Activated B cell treated with CpG ODN at 0.5 μM for 24 hours (primary cell): ENCODE measurements around the gene SELE. TPM values are rescaled to one million over a fixed set of nuclear protein-coding genes. Genes with fewer than 3 reads are reported as not detected.
"Not testable (repeated sequence)": the region's sequence is repeated elsewhere in the genome, so short reads cannot be mapped to it uniquely, and the experiment has no call there.

ENCODE experiments used
- ATAC-seq: fragments of 200-7000 bp; cut with Tn5 transposase; one replicate; pipeline ENCODE4 v1.10.0; 2021; ENCODE audit warnings: low read depth, mild to moderate bottlenecking, moderate library complexity
- CTCF ChIA-PET: fragments of 350-600 bp; sonication (Branson Sonifier 250); formaldehyde crosslinking; loops from one replicate; lab custom pipeline; 2021; ENCODE audit warnings: antibody characterized with exemption; lab: Charles Lee
- POLR2A ChIA-PET: fragments of 350-600 bp; sonication (Branson Sonifier 250); formaldehyde crosslinking; loops from one replicate; lab custom pipeline; 2021; ENCODE audit warnings: antibody characterized with exemption; lab: Charles Lee
- DNase-seq: peaks from one replicate; pipeline ENCODE4 v3.0.0; 2022
- H3K27ac Mint-ChIP-seq: one replicate; pipeline ENCODE4 v1.8.0; 2020; ENCODE audit warnings: mixed read lengths
- H3K27me3 Mint-ChIP-seq: one replicate; pipeline ENCODE4 v1.8.0; 2021; ENCODE audit warnings: mixed read lengths
- H3K36me3 Mint-ChIP-seq: one replicate; pipeline ENCODE4 v1.8.0; 2021; ENCODE audit warnings: low read depth, mixed read lengths
- H3K4me1 Mint-ChIP-seq: one replicate; pipeline ENCODE4 v1.8.0; 2021; ENCODE audit warnings: mixed read lengths
- H3K4me3 Mint-ChIP-seq: one replicate; pipeline ENCODE4 v1.8.0; 2020; ENCODE audit warnings: mild to moderate bottlenecking, mixed read lengths
- H3K9me3 Mint-ChIP-seq: one replicate; pipeline ENCODE4 v1.8.0; 2020; ENCODE audit warnings: mixed read lengths
- intact Hi-C: fragments of 100-400 bp; cut with micrococcal nuclease; formaldehyde crosslinking; loops from one replicate; pipeline ENCODE4 v1.15.1; 2024
- total RNA-seq: library from RNA; stranded (reverse); gene quantifications from 2 replicates; pipeline ENCODE4 v1.2.3, GENCODE V29; 2022
- TF ChIP-seq, protein P1 (sequence below): fragments of 200-600 bp; IDR thresholded peaks from one replicate; pipeline ENCODE4 v1.8.0; 2022; ENCODE audit warnings: antibody characterized with exemption, mild to moderate bottlenecking

The SELE gene
- total RNA-seq, 1 donor from 2014 or later = not detected

DNA sequence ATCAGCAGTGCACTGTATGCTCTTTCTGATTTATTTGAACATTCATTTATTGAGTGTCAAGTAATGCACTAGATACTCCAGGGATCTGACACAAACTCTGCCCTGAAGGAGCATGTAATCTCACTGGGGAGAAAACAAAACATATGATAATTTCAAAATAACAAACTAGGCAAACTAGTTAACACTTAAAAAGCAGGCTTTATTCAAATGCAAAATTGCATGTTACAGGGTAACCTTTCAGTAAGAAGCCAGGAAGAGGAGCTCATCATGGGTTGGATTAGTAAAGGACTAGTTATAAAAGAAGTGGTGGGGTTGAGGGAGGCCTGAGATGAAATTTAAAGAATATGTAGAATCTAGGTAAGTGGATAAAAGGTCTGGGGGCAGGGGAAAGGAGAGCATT, 43.4 kb downstream of the SELE start:
- CTCF ChIA-PET = interaction anchor here (1.1 to 9.6 kb wide), 4 partner anchors 9 to 88 kb away, joined by 3 to 192 read pairs (median 10); no protein-coding TSS in a partner anchor
- Mint-ChIP-seq H3K27ac (no peak overlapping the region), H3K27me3 (no peaks in the 10 kb centered on the region), H3K4me1 (peaks cover 72% of the 10 kb centered on the region), H3K36me3 (peaks cover 37% of the 10 kb centered on the region), H3K4me3 (peak overlapping the region; percentile 2), H3K9me3 (no peaks in the 10 kb centered on the region)
- DNase-seq = no peak
- ATAC-seq = no peak
- POLR2A ChIA-PET = interaction anchor here (5.3 to 6.2 kb wide), 3 partner anchors 9 to 16 kb away, joined by 38 to 119 read pairs (median 57); no protein-coding TSS in a partner anchor
- intact Hi-C loops = loop anchor here (5.0 to 10.0 kb wide), 4 partner anchors 33 to 1976 kb away; partner anchors contain the start of genes BLZF1, NME7 and PRRC2C
- TF ChIP-seq, protein P1, sequence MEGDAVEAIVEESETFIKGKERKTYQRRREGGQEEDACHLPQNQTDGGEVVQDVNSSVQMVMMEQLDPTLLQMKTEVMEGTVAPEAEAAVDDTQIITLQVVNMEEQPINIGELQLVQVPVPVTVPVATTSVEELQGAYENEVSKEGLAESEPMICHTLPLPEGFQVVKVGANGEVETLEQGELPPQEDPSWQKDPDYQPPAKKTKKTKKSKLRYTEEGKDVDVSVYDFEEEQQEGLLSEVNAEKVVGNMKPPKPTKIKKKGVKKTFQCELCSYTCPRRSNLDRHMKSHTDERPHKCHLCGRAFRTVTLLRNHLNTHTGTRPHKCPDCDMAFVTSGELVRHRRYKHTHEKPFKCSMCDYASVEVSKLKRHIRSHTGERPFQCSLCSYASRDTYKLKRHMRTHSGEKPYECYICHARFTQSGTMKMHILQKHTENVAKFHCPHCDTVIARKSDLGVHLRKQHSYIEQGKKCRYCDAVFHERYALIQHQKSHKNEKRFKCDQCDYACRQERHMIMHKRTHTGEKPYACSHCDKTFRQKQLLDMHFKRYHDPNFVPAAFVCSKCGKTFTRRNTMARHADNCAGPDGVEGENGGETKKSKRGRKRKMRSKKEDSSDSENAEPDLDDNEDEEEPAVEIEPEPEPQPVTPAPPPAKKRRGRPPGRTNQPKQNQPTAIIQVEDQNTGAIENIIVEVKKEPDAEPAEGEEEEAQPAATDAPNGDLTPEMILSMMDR = no peak

DNA sequence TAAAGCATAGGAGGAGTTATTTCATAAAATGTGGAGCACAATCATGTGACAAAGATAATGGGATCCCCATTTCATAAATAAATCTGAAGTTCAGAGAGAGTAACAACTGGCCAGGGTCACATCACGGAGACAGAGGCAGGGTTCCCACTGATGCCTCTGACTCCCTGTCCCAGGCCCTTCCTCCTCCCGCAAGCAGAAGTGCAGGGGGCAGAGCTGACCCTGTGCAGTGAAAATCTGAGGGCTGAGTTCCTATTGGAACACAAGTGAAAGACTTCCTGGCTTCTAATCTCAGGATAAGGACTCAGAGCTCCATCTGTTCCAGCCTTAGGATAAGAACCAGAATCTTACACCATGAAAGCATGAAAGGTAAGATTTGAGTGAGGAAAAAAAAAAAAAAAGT, 44.5 kb downstream of the SELE start:
- H3K4me1 Mint-ChIP-seq = peaks cover 61% of the 10 kb centered on the region

GRCh38 chr1:169688377-169688776, 45.5 kb downstream of the SELE start:
- peak overlapping the region; percentile 4 for H3K4me3 Mint-ChIP-seq
- DNase-seq, intact Hi-C loops, H3K9me3 Mint-ChIP-seq, ATAC-seq, H3K27me3 Mint-ChIP-seq, H3K27ac Mint-ChIP-seq: not testable (repeated sequence)
- peaks cover 22% of the 10 kb centered on the region for H3K36me3 Mint-ChIP-seq
- ChIA-PET CTCF (interaction anchor here (1.6 to 9.6 kb wide), 2 partner anchors 86 to 87 kb away, joined by 3 to 192 read pairs; no protein-coding TSS in a partner anchor), POLR2A (interaction anchor here (0.6 to 6.2 kb wide), 2 partner anchors 12 to 18 kb away, joined by 4 to 57 read pairs; no protein-coding TSS in a partner anchor)
- peaks cover 51% of the 10 kb centered on the region for H3K4me1 Mint-ChIP-seq

More for the DNA sequence above, 44.5 kb downstream of the SELE start:
- H3K27ac Mint-ChIP-seq = no peak overlapping the region
- ChIA-PET POLR2A (interaction anchor here (0.6 to 6.2 kb wide), 5 partner anchors 8 to 202 kb away, joined by 3 to 119 read pairs (median 38); no protein-coding TSS in a partner anchor), CTCF (interaction anchor here (1.0 to 9.6 kb wide), 3 partner anchors 8 to 87 kb away, joined by 3 to 192 read pairs (median 17); no protein-coding TSS in a partner anchor)
- peaks cover 26% of the 10 kb centered on the region for H3K36me3 Mint-ChIP-seq
- TF ChIP-seq, protein P1 = no peak
- H3K9me3 Mint-ChIP-seq = no peaks in the 10 kb centered on the region
- DNase-seq = no peak
- intact Hi-C loops = no loop called here
- no peak for ATAC-seq
- no peaks in the 10 kb centered on the region for H3K27me3 Mint-ChIP-seq
- H3K4me3 Mint-ChIP-seq = peak overlapping the region; percentile 3

DNA sequence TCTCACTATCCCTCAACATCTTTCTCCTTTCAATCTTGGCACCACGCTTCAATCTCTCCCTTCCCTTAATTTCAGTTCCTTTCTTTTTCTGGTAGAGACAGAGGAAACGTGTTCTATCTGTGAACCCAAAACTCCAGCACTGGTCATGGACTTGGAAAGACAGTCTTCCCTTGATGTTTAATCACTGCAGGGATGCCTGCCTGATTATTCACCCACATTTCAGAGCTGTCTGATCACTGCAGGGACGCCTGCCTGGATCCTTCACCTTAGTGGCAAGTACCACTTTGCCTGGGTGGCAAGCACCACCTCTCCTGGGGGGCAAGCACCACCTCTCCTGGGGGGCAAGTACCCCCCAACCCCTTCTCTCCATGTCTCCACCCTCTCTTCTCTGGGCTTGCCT, 50.2 kb downstream of the SELE start:
- Mint-ChIP-seq H3K27ac (no peak overlapping the region), H3K27me3 (no peaks in the 10 kb centered on the region), H3K4me1 (peaks cover 41% of the 10 kb centered on the region), H3K36me3 (no peaks in the 10 kb centered on the region), H3K9me3 (no peaks in the 10 kb centered on the region), H3K4me3 (no peak overlapping the region)
- TF ChIP-seq, protein P1 = no peak
- intact Hi-C loops = no loop called here
- no peak for DNase-seq
- ChIA-PET CTCF (no interaction called here), POLR2A (interaction anchor here (4.8 to 6.3 kb wide), 3 partner anchors 9 to 16 kb away, joined by 29 to 119 read pairs (median 37); no protein-coding TSS in a partner anchor)
- ATAC-seq = no peak

DNA sequence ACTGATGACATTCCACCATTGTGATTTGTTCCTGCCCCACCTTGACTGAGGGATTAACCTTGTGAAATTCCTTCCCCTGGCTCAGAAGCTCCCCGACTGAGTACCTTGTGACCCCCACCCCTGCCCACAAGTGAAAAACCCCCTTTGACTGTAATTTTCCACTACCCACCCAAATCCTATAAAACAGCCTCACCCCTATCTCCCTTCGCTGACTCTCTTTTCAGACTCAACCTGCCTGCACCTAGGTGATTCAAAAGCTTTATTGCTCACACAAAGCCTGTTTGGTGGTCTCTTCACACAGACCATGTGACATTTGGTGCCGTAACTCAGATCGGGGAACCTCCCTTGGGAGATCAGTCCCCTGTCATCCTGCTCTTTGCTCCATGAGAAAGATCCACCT, 50.7 kb downstream of the SELE start:
- H3K27ac Mint-ChIP-seq, H3K4me3 Mint-ChIP-seq, H3K9me3 Mint-ChIP-seq, intact Hi-C loops, H3K27me3 Mint-ChIP-seq, ATAC-seq, DNase-seq, H3K36me3 Mint-ChIP-seq: not testable (repeated sequence)
- ChIA-PET CTCF (interaction anchor here (1.9 to 5.4 kb wide), 4 partner anchors 11 to 81 kb away, joined by 4 to 45 read pairs (median 15); no protein-coding TSS in a partner anchor), POLR2A (interaction anchor here (0.9 to 6.3 kb wide), 9 partner anchors 9 to 78 kb away, joined by 3 to 119 read pairs (median 11); no protein-coding TSS in a partner anchor)
- H3K4me1 Mint-ChIP-seq = peaks cover 38% of the 10 kb centered on the region

- no peaks in the 10 kb centered on the region for H3K36me3 Mint-ChIP-seq
- peaks cover 49% of the 10 kb centered on the region for H3K4me1 Mint-ChIP-seq
- POLR2A ChIA-PET = interaction anchor here (0.7 to 6.3 kb wide), 13 partner anchors 10 to 1908 kb away, joined by 3 to 119 read pairs (median 10); no protein-coding TSS in a partner anchor
- H3K27me3 Mint-ChIP-seq = no peaks in the 10 kb centered on the region
- intact Hi-C loops = loop anchor here (1.0 kb wide), 1 partner anchor 29 kb away; the partner anchor contains the start of gene SELL
- peak overlapping the region; percentile 91 for H3K27ac Mint-ChIP-seq
- no peak for DNase-seq
- peak overlapping the region; percentile 74 for H3K4me3 Mint-ChIP-seq
- CTCF ChIA-PET = interaction anchor here (0.7 to 5.4 kb wide), 7 partner anchors 9 to 80 kb away, joined by 3 to 45 read pairs (median 10); no protein-coding TSS in a partner anchor
- ATAC-seq = peak; percentile 41
- H3K9me3 Mint-ChIP-seq = no peaks in the 10 kb centered on the region
- TF ChIP-seq, protein P1 = no peak
Observed at GRCh38 chr1:169682071-169682470, 51.8 kb downstream of the SELE start.
